Femur (tissue), 1 donor: Measurements from ENCODE around the gene MED22.
"Not testable (repeated sequence)": the region's sequence is repeated elsewhere in the genome, so short reads cannot be mapped to it uniquely, and the experiment has no call there.

Experiments
- DNase-seq: peaks from one replicate; pipeline ENCODE4 v3.0.0-alpha.2; 2017

Gene MED22

GRCh38 chr9:133347985-133348717 is at the start of gene MED22, which contains the start of gene RPL7A:
Gene MED22 (minus strand): TSS chr9:133348131. CDS start chr9:133346662, 1,469 bp downstream.
Gene RPL7A (plus strand): TSS chr9:133348218. CDS start chr9:133348244, 26 bp downstream.
- DNase-seq = peak; percentile 97

GRCh38 chr9:133397370-133397769 is 49.4 kb upstream of the MED22 start:
- DNase-seq = no peak

- no peak for DNase-seq
These were observed 49.0 kb upstream of the MED22 start for GRCh38 chr9:133396952-133397351.

- DNase-seq = no peak
These were observed 46.8 kb upstream of the MED22 start for GRCh38 chr9:133394687-133395271.

- no peak for DNase-seq
These were observed 45.5 kb upstream of the MED22 start for GRCh38 chr9:133393399-133393798.

GRCh38 chr9:133392308-133392707 is 44.4 kb upstream of the MED22 start:
- not testable (repeated sequence) for DNase-seq

- not testable (repeated sequence) for DNase-seq
These were observed 43.5 kb upstream of the MED22 start for GRCh38 chr9:133391449-133391848.

- no peak for DNase-seq
These were observed 42.8 kb upstream of the MED22 start for GRCh38 chr9:133390713-133391112.

GRCh38 chr9:133389562-133389961 is 41.6 kb upstream of the MED22 start:
- DNase-seq = no peak

GRCh38 chr9:133389025-133389557 is 41.2 kb upstream of the MED22 start:
- no peak for DNase-seq

GRCh38 chr9:133387680-133388079 is 39.7 kb upstream of the MED22 start:
- no peak for DNase-seq

- DNase-seq = no peak
These were observed 38.4 kb upstream of the MED22 start for GRCh38 chr9:133386338-133386737.

- no peak for DNase-seq
These were observed 37.5 kb upstream of the MED22 start for GRCh38 chr9:133385452-133385851.

- no peak for DNase-seq
These were observed 36.9 kb upstream of the MED22 start for GRCh38 chr9:133384736-133385321.

GRCh38 chr9:133383438-133383837 is 35.5 kb upstream of the MED22 start:
- DNase-seq = no peak

GRCh38 chr9:133382507-133383141 is 34.7 kb upstream of the MED22 start:
- DNase-seq = no peak

- DNase-seq = no peak
These were observed 32.8 kb upstream of the MED22 start for GRCh38 chr9:133380734-133381133.

- no peak for DNase-seq
These were observed 31.5 kb upstream of the MED22 start for GRCh38 chr9:133379153-133380086.

- no peak for DNase-seq
These were observed 30.6 kb upstream of the MED22 start for GRCh38 chr9:133378408-133378962.

GRCh38 chr9:133377721-133378216 is 29.8 kb upstream of the MED22 start:
- no peak for DNase-seq

GRCh38 chr9:133377280-133377679 is 29.3 kb upstream of the MED22 start:
- not testable (repeated sequence) for DNase-seq
